ENCODE measurements around the gene ZMIZ1.

DNA sequence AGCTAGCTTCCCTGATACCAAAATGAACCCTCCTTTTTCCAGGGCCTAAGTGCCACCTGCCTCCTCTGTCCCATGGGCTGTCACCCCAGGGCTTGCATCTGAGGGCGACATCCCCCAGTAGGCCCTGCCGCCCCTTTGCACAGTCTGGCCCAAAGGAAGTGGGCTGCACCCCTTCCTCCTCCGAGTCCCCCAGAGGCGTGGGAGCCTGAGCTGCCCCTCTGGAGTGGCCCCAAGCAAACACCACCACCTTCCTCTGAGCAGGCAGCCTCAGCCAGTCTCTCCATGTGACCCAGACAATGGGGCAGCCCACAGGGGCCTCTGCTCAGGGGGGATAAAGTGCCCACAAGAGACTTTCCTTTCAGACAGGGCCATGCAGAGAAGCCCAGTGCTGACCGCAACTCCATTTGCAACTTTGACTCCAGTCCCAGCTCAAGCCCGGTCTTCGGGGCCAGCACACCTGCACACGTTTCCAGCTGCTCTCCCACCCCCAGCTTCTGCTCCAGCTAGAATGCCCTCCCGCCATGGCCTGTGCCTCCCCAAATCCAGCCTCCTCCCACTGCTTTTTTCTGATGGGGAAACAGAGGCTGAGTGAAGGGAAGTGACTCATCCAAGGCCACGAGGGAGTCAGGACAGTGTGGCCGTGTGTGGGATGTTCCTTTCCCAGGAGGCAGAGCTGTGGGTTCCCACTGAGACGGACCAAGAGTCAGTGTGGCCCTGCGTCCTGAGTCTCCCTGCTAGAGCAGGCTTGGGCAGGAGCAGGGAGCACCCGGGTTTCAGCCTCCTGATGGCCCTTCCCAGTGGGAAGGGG is 111.9 kb downstream of the ZMIZ1 start:
- TF ChIP-seq EZH2 (IDR thresholded peaks at IDR 0.05), result no peak
- TF ChIP-seq CTCF (IDR thresholded peaks at IDR 0.05 in 2 of 3, conservative IDR thresholded peaks at IDR 0.05 in 1 of 3; ENCODE audit: borderline replicate concordance in 1 of 3, insufficient read depth in 1 of 3, low read depth in 2 of 3, low read length in 2 of 3), result no peak
